ENCODE data around the gene SERF2.
"Not testable (repeated sequence)": the region's sequence is repeated elsewhere in the genome, so short reads cannot be mapped to it uniquely, and the experiment has no call there.

SERF2 gene

GRCh38 chr15:43830691-43831275 is 38.7 kb downstream of the SERF2 start:
- not testable (repeated sequence) for DNase-seq

- not testable (repeated sequence) for DNase-seq
These were observed 39.5 kb downstream of the SERF2 start for GRCh38 chr15:43831519-43832052.

- not testable (repeated sequence) for DNase-seq
These were observed 40.4 kb downstream of the SERF2 start for GRCh38 chr15:43832485-43832884.

GRCh38 chr15:43845421-43845820 is 53.3 kb downstream of the SERF2 start:
- no peak for DNase-seq
